HG03432 (cell line): ENCODE results near the gene MEIKIN.
"Not testable (repeated sequence)": the region's sequence is repeated elsewhere in the genome, so short reads cannot be mapped to it uniquely, and the experiment has no call there.

ENCODE experiments used
- ATAC-seq: cut with Tn5 transposase; IDR thresholded peaks from one replicate; pipeline ENCODE4 v1.9.1; 2021; ENCODE audit warnings: mild to moderate bottlenecking, moderate library complexity; ENCODE audit not compliant: unreplicated experiment

The MEIKIN gene

GRCh38 chr5:131913603-131914002, 31.9 kb downstream of the MEIKIN start:
- ATAC-seq = no peak

DNA sequence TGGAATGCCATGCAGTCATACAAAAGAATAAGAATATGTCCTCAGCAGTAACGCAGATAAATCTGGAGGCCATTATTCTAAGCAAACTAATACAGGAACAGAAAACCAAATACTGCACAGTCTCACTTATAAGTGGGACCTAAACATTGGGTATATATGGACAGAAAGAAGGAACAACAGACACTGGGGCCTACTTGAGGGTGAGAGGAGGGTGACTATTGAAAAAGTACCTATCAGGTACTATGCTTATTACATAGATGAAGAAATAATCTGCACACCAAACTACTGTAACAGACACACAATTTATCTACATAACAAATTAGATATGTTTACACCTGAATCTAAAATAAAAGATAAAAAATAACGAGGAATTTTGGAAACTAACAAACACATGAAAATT, 38.8 kb downstream of the MEIKIN start:
- ATAC-seq = no peak

DNA sequence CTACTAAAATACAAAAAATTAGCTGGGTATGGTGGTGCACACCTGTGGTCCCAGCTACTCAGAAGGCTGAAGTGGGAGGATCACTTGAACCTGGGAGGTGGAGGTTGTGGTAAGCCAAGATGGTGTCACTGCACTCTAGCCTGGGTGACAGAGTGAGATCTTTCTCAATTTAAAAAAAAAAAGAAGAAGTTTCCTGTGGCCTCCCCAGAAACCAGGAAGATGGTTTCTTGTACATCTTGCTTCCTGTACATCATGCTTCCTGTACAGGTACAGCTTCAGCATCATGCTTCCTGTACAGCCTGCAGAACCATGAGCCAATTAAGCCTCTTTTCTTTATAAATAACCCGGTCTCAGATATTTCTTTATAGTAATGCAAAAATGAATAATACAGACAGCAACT, 43.2 kb downstream of the MEIKIN start:
- ATAC-seq = not testable (repeated sequence)

- ATAC-seq = no peak
Observed at GRCh38 chr5:131899686-131900085, 45.8 kb downstream of the MEIKIN start.

DNA sequence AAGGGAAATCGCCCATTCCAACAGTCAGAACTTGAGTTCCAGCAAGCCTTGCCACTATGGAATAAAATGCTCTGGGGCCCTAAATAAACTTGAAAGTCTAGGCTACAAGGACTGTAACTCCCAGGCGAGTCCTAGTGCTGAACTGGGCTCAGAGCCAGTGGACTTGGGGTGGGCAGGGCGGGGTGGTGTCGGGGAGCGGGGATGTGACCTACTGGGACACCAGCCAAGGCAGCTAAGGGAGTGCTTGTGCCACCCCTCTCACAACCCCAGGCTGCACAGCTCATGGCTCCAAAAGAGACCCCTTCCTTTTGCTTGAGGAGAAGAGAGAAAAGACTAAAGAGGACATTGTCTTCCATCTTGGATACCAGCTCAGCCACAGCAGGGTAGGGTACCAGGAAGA, 61.5 kb downstream of the MEIKIN start:
- no peak for ATAC-seq

- ATAC-seq = no peak
Observed at GRCh38 chr5:131879705-131880104, 65.8 kb downstream of the MEIKIN start.

DNA sequence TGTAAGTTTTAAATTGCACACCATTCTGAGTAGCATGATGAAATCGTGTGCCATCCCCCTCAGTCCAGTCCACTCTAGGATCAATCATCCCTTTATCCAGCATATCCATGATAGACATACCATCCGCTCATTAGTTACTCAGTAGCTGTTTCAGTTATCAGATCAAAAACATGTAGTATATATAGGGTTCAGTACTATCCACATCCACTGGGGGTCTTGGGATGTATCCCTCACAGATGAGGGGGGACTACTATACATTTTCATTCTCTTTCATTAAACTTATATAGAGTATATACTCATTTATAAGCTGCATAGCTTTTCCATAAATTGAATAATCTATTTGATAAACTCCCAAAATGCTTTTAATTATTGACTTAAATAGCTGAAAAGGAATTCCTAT, 67.6 kb downstream of the MEIKIN start:
- no peak for ATAC-seq

- not testable (repeated sequence) for ATAC-seq
Observed at GRCh38 chr5:131871251-131871650, 74.2 kb downstream of the MEIKIN start.

DNA sequence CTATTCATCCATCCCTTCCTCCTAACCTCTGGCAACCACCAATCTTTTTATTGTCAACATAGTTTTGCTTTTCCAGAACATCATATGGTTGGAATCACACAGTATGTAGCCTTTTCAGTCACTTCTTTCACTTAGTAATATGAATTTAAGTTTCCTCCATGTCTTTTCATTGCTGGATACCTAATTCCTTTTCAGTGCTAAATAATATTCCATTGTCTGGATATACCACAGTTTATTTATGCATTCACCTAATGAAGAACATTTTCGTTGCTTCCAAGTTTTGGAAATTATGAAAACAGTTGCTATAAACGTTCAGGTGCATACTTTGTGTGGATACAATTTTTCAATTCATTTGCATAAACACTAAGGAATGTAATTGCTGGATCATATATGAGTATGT, 77.9 kb downstream of the MEIKIN start:
- ATAC-seq = no peak

DNA sequence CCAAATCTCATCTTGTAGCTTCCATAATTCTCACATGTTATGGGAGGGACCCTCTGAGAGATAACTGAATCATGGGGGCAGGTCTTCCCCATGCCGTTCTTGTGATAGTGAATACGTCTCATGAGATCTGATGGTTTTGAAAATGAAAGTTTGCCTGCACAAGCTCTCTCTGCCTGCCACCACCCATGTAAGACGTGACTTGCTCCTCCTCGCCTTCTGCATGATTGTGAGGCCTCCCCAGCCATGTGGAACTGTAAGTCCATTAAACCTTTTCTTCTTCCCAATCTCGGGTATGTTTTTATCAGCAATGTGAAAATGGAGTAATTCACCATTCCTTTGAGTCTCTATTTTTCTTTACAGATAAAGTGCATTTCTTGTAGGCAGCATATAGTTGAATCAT, 81.8 kb downstream of the MEIKIN start:
- no peak for ATAC-seq

GRCh38 chr5:131857388-131857787, 88.1 kb downstream of the MEIKIN start:
- ATAC-seq = no peak

GRCh38 chr5:131855452-131855851, 90.0 kb downstream of the MEIKIN start:
- ATAC-seq = no peak

DNA sequence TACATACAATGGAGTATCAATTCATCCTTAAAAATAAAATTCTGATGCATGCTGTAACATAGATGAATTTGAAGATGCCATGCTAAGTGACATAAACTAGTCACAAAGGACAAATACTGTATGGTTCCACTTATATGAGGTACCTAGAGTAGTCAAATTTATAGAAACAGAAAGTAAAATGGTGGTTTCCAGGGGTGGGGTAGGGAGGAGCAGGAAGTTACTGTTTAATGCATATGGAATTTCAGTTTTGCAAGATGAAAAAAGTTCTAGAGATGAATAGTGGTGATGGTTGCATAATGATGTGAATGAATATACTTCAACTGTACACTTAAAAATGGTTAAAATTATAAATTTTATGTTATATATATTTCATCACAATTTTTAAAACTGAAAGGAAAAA, 91.3 kb downstream of the MEIKIN start:
- ATAC-seq = peak; percentile 77

- ATAC-seq = no peak
Observed at GRCh38 chr5:131848662-131849061, 96.8 kb downstream of the MEIKIN start.

DNA sequence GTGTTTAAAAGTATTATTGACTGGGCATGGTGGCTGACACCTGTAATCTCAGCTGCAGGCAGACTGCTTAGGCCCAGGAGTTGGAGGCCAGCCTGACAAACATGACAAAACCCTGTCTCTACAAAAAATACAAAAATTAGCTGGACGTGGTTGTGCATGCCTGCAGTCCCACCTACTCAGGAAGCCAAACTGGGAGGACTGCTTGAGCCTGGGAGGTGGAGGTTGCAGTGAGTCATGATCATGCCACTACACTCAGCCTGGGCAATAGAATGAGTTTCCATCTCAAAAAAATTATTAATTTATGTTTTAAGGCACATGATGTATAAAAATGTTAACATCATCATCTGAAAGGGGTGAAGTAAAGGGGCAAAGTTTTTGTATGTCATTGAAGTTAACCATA, 98.9 kb downstream of the MEIKIN start:
- no peak for ATAC-seq

DNA sequence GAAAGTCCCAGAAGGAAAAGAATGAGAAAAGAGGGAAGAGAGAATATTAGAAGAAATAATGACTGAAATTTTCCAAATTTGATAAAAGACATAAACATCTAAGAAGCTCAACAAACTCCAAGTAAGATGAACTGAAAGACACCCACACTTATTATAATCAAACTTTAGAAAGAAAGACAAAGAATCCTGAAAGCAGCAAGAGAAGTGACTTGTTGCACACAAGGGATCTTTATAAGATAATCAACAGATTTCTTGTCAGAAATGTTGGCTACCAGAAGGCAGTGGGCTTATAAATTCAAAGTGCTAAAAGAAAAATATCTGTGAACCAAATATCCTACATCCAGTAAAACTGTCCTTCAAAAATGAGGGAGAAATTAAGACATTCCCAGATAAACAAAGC, 99.6 kb downstream of the MEIKIN start:
- no peak for ATAC-seq

DNA sequence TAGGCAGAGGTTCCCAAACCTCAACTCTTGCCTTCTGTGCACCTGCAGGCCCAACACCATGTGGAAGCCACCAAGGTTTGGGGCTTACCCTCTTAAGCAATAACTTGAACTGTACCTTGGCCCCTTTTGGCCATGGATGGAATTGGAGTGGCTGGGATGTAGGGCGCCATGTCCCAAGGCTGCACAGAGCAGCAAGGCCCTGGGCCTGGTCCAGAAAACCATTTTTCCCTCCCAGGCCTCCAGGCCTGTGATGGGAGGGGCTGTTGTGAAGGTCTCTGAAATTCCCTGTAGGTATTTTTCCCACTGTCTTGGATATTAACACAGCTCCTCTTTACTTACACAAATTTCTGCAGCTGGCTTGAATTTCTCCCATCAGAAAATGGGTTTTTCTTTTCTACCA, 102.5 kb downstream of the MEIKIN start:
- ATAC-seq = not testable (repeated sequence)

- not testable (repeated sequence) for ATAC-seq
Observed at GRCh38 chr5:131832702-131833101, 112.8 kb downstream of the MEIKIN start.

GRCh38 chr5:131825404-131826013, 120.0 kb downstream of the MEIKIN start:
- ATAC-seq = peak; percentile 87

- ATAC-seq = no peak
Observed at GRCh38 chr5:131824631-131825030, 120.8 kb downstream of the MEIKIN start.

- no peak for ATAC-seq
Observed at GRCh38 chr5:131821221-131821620, 124.2 kb downstream of the MEIKIN start.

DNA sequence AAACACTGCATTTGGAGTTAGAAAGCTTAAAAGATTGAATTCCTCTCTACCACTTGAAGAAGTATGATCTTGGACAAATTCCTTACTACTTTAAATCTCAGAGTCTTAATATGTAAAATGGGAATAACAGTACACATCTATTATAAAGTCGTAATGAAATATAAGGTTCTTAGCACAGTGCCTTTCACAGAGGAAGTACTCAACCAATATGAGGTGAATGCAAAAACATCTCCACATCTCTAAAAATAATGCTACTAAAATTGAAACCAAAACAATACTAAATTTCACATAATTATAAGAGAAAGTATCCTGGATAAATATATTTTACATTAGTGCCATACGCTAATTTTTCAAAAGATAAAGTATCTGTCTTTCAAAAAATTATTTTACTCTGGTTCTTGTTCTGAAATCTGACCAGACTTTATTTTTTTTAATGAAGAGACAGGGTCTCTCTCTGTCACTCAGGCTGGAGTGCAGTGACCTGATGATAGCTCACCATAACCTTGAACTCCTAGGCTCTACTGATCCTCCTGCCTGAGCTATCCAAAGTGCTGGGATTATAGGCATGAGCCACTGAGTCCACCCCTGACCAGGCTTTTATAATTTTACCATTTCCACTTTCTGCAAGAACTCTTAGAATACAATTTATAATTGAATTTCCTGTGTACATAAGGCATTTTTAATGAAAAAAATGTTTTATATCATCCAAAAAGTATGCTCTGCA, 127.3 kb downstream of the MEIKIN start:
- no peak for ATAC-seq

- no peak for ATAC-seq
Observed at GRCh38 chr5:131814990-131815389, 130.5 kb downstream of the MEIKIN start.
